ENCODE data around the gene LGALS7B.
"Not testable (repeated sequence)": the region's sequence is repeated elsewhere in the genome, so short reads cannot be mapped to it uniquely, and the experiment has no call there.

The LGALS7B gene

DNA sequence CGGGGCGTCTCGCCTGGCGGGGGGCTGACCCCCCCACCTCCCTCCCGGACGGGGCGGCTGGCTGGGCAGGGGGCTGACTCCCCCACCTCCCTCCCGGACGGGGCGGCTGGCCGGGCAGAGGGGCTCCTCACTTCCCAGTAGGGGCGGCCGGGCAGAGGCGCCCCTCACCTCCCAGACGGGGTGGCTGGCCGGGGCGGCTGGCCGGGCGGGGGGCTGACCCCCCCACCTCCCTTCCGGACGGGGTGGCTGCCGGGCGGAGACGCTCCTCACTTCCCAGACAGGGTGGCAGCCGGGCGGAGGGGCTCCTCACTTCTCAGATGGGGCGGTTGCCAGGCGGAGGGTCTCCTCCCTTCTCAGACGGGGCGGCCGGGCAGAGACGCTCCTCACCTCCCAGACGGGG lies 8.8 kb downstream of the LGALS7B start:
- not testable (repeated sequence) for DNase-seq

DNA sequence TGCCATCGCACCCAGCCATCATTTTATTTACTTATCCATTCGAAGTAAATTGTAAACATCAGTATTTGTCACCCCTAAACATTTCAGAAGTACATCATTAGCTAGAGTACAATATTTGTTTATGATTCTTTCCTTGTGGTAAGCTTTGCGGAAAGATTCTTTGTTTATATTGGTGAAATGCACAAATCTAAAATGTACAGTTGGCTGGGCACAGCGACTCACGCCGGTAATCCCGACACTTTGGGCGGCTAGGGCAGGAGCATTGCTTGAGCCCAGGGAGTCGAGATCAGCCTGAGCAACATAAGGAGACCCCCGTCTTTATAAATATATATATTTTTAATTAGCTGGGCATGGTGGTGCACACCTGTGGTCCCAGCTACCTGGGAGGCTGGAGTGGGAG lies 10.1 kb downstream of the LGALS7B start:
- DNase-seq = no peak

DNA sequence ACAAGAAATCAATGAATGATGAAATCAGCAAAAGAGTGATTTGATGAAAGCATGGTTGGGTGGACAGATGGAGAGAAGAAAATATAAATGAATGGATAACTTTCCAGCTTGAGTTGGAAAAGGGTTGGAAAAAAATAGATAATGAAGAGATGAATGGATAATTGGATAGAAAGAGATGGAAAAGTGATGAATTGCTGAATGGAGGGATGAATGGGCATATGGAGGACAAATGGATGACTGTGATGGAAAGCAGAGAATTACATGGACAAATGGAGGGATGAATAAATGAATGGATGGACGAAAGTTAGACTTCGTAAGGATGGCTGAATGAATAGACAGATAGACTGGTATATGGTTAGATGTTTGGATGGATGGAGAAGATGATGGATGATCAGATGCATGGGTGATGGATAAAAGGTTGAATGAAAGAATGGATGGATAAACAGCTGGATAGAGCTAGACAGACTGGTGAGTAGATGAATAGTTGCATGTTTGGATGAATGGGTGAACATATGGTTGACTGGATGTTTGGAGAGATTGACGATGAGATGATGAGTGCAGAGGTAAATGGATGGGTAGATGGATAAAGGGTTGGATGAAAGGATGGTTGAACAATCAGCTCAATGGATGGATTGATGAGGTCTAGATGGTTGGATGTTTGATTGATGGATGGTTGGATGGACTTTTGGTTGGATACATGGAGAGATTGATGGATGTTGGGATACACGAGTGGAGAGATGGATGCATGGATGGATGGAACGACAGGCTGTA lies 11.8 kb downstream of the LGALS7B start:
- no peak for DNase-seq

DNA sequence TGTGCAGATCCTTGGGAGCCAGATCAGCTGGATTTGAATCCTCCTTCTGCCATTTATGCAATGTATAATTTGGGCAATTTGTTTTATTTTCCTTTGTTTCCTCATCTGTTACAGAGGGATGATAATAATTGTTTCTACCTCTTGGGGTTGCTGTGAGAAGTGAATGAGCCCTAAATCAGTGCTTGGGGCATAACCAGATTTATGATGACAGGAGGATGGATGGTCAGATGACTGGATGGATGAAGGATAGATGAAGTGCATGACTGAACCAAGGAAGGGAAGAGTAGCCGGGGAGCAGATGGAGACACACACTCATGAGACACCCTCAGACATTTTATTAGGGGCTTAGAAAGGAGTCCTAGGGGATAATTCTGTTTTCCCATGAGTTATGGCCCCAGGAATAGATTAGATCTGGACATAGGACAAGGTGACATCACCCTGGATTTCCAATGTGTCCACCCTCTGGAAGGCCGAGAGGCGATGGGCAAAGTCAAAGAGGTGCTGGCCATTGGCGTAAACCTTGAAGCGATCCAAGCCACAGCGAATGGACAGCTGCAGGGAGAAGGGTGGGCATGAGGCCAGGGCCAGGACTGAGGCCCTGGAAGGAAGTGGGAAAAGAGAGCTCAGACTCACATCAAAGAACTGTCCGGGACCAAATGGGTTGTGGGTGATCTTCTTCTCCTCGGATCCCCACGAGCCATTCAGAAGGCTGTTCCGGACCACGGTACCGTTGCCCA lies 12.5 kb downstream of the LGALS7B start:
- no peak for DNase-seq

DNA sequence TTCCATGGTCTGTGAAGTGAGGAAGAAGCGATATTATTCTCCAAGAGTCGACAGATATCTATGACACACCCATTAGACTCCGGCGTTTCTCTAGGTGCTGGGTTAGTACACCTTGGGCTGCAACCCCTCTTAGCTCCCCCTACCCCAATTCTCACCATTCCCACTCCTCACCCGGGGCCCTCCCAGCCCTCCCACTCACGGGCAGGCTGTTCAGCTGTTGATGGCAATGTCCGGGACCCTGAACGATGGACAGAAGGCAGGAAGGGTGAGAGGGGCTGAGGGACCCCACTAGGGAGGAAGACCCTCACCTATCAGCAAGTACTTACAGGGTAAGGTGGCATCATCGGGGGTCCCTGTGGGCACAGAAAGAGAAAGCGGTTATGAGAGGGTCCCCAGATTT lies 14.5 kb downstream of the LGALS7B start:
- DNase-seq = no peak

DNA sequence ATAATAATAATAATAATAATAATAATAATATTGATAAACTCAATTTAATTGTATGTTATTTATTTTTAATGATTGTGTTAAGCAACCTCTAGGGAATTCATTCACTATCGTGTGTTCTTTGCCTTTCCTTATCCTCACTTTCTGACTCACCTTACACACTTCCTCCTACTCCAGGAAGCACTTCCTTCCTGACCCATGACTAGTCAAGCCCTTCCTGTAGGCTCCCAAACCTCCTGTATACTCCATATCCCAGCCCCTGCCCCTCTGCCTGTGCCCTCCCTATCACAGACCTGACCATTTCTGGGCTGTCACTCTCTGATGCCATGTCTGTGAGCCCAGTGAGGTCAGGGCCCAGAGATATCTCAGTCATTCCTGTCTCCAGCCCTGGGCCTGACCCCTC lies 16.2 kb downstream of the LGALS7B start:
- DNase-seq = no peak

DNA sequence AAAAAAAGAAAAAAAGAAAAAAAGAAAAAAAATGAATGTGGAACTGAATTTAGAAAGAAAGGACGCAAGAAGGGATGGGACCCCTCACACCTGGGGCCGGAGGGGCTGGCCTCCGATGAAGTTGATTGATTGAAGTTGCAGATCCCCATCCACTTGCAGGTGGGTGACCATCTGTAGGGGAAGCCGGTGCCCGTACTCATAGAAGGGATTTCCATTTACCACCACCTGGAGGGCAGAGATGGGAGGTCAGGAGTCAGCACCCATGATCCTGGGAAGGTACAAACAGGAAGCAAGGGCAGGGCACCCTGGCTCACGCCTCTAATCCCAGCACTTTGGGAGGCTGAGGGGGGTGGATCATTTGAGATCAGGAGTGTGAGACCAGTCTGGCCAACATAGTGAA lies 17.4 kb downstream of the LGALS7B start:
- no peak for DNase-seq

DNA sequence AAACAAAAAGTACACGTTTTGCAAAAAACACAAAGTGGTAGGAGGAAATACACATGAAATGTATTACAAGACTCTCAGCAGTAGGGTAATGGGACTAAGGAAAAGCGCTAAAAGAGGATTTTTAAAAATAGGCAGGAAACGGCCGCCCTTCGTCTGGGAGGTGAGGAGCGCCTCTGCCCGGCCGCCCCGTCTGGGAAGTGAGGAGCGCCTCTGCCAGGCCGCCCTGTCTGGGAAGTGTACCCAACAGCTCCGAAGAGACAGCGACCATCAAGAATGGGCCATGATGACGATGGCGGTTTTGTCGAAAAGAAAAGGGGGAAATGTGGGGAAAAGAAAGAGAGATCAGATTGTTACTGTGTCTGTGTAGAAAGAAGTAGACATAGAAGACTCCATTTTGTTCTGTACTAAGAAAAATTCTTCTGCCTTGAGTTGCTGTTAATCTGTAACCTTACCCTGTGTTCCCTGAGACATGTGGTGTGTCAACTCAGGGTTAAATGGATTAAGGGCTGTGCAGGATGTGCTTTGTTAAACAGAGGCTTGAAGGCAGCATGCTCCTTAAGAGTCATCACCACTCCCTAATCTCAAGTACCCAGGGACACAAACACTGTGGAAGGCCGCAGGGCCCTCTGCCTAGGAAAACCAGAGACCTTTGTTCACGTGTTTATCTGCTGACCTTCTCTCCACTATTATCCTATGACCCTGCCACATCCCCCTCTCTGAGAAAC lies 18.5 kb downstream of the LGALS7B start:
- DNase-seq = not testable (repeated sequence)

DNA sequence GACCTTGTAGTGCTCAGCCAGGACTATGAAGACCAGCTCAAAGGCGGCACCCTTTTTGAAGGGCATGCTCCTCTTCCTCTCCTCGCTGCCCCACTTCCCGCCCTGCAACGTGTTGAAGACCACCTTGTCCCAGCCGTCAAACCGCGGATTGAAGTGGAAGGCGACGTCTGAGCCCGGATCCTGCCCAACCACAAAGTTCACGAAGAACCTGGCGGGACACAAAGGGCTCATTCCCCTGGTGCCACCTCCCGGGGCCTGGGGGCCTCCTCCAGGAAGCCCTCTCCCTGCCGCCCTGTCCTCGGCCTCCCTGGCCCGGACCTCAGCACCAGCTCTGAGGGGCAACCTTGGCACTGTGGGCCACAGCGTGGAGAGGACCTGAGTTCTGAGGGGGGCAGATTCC lies 19.7 kb downstream of the LGALS7B start:
- DNase-seq = no peak

DNA sequence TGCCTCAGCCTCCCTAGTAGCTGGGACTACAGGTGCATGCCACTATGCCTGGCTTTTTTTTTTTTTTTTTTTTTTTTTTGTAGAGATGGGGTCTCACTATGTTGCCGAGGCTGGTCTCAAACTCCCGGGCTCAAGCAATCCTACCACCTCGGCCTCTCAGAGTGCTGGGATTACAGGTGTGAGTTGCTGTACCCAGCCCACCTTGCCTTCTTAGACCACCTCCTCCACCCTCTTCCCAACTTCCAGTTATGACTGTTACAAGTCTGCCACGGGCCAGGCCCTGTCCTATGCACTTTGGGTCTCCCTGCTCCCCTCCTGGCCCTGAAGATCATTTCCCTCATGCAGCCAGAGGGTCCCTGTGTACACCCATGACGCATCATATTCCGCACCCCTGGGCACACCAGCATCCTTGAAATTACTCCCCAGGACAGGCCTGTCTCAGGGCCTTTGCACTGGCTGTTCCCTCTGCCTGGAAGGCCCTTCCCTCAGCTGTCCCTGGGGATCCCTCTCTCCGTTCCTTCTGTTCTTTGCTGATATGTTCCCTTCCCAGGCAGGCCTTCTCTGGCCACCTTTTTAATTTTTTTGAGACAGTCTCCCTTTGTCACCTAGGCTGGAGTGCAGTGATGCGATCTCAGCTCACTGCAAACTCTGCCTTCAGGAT lies 20.7 kb downstream of the LGALS7B start:
- no peak for DNase-seq

DNA sequence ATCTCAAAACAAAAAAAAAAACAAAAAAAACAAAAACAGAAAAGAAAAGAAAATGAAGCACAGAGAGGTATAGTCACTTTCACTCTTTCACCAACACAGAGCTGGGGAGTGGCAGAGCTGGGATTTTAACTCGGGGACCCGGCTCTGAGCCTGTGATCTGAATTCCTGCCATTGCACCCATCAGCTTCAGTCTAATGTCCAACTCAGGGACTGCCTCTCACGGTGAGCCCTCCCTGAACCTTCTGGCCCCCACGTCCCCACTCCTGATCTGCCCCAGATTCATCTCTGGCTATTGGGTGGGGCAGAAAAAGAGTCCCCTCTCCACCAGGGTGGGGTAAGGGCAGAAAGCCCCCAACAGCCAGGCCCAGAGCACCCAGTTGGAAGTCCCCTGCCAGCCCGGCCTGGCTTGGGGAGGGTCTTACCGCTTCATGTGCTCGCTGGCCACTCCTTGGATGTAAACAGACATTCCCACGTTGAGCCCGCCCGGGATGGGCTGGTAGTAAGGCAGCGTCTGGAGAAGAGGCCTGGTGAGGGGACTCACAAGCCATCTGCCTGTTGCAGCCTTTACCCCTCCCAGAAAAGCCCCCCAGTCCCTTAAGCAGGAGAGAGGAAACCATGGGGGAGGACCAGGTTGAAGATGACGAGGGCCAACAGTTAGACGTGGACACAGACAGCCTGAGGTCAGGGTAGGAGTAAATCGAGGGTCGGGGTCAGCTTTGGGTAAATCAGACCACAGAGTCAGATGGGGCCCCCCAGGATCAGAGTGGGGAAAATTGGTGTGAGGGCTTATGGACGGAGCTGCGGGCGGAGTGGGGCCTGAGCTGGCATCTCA lies 23.2 kb downstream of the LGALS7B start:
- DNase-seq = no peak

DNA sequence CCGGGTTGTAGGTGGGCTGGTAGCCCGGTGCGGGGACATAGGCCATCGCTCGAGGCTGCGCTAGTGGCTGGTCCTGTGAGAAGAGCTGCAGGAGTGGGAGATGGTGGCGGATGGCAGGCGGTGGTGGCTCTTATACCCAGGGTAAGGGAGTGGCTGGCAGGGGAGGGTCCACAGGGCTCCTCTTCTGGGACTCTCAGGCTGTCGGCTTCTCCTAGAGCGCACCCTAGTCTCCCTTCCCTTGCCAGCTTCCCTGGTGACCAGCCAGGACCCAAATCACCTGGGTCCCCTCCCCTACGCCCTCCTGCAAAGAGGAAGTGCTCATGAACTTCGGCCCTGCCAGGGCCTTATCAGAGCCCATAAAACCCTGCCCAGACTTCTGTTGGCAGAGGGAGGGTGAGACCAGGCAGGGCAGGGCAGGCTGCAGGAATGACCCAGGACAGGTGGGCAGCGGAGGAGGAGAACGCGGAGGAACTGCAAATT lies 23.9 kb downstream of the LGALS7B start, which contains the start of gene LGALS4:
LGALS4 (minus strand) TSS at position 105 of the 480 bp plus-strand sequence; CDS start at position 46, 59 bp downstream.
- no peak for DNase-seq

DNA sequence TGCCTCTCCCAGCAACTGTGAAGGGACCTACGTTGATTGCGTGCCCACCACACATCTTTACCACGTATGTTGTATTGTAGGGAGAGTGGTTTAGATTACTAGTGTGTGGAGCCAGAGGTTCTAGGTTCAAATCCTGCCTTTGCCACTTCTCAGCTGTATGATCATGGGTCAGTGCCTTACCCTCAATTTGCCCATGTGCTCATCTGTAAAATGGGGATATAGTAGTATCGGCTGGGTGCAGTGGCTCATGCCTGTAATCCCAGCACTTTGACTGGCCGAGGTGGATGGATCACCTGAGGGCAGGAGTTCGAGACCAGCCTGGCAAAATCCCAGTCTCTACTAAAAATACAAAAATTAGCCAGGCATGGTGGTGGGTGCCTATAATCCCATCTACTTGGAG lies 24.3 kb downstream of the LGALS7B start:
- no peak for DNase-seq

DNA sequence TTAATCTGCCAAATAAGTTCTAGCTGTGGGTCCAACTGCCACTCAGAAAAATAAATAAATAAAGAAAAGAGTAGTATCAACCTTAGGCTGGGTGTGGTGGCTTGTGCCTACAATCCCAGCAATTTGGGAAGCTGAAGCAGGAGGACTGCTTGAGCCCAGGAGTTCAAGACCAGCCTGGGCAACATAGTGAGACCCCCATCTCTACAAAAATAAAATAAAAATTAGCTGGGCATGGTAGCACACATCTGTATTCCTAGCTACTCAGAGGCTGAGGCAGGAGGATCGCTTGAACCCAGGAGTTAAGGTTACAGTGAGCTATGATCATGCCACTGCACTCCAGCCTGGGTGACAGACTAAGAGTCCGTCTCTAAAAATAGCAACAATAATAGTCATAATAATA lies 24.9 kb downstream of the LGALS7B start:
- DNase-seq = not testable (repeated sequence)

DNA sequence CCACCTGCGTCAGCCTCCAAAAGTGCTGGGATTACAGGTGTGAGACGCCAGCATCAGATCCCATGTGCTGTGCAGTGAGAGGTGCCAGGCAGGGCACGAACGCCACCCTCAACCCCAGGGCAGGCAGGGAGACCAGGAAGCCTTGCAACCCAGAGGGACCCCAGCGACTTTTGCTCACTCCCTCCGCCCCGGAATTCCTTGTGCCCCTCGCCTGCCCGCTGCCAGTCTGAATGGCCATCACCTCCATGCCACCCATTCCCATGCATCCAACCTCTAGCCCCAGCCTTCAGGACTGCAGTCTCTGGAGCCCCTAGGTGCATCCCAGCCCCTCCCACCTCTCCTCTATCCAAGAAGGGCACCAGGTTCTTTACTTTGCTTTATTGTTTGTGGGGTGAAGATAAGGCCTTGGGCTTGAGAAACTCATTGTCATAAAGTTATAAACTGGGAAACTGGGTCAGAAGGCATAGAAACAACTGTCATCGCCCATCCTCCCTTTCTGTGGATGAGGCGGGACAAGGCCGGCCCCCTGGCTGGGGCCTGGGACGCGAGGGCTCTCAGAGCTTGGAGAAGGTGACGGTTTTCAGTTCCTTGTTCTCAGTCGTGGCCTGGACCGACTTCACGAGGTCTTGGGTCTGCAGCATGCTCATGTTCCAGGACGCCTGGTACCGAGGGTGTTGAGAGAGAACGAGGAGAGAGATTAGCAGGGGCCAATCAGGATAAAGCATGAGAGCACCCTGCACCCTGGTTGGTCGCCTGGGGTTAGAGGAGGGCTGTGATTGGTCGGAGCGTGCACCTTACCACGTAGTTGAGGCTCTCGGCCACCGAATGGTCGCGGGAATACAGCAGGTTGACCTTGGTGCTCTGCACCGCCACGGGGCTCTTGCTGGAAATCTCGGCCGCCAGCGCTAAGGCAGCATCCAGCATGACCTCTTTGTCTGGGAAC lies 26.3 kb downstream of the LGALS7B start:
- DNase-seq = no peak

DNA sequence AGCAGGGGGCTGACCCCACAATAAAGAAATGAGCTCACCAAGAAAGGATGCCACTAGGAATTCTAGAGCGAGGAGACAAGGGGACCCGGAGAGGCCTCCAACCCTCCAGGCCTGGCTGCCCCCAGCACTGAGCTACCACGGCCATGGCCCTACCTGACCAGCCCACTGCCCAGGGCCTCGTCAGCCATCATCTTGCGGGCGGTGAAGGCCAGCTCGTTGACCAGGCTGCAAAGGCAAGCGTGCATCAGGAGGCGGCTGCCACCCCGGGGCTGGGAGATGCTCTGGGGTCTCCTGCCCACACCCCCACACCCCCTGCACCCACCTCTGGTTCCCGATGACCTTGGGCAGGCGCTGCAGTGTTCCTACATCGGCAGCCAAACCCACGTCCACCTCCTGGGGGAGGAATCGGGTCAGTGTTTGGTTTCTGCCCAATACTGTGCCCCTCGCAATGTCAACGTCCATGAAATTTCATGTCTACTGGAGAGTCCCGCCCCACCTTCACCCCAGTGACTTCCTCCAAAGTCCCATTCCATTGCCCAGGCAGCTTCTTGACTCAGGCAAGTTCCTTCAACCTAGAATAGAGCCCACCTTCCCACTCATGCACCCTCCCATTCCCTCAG lies 27.2 kb downstream of the LGALS7B start:
- no peak for DNase-seq

DNA sequence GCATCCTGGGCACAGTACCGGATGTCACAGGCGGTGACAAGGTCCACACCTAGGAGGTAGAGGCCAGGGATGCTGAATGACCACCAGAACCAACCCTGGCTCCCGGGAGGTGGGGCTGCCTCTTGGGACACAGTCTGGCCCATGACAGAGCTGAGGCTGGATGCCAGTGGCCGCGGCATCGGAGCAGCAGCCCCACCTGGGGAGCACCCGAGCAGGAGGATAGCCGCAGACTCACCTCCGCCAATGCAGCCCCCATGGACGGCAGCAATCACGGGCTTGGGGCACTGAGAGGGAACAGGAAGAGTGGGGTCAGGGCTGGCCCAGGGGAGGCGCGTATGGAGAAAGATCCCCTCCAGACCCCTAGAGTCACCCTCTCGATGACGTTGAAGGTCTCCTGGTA lies 28.1 kb downstream of the LGALS7B start:
- DNase-seq = no peak

DNA sequence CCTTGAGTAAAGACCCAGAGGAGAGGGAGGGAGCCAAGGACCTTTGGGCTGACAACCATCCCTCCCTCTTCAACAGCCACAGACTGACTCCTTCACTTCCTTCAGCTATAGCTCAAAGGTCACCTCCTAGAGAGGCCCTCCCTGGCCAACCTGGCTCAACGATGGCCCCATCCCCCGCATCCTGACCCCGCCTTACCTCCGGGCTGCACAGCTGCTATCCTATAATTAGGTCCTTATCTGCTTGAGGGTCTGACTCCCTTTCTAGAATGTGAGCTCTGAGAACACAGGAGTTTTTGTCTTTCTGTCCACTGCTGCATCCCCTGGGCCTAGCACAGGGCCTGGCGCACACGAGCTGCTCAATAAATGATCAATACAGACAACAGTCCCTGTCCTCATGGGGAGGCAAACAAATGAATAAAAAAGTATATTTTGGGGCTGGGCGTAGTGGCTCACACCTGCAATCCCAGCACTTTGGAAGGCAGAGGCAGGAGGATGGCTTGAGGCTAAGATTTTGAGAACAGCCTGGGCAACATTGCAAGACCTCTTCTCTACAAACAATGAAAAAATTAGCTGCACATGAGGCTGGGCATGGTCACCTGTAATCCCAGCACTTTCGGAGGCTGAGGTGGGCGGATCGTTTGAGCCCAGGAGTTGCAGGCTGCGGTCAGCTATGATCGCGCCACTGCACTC lies 30.4 kb downstream of the LGALS7B start:
- no peak for DNase-seq

DNA sequence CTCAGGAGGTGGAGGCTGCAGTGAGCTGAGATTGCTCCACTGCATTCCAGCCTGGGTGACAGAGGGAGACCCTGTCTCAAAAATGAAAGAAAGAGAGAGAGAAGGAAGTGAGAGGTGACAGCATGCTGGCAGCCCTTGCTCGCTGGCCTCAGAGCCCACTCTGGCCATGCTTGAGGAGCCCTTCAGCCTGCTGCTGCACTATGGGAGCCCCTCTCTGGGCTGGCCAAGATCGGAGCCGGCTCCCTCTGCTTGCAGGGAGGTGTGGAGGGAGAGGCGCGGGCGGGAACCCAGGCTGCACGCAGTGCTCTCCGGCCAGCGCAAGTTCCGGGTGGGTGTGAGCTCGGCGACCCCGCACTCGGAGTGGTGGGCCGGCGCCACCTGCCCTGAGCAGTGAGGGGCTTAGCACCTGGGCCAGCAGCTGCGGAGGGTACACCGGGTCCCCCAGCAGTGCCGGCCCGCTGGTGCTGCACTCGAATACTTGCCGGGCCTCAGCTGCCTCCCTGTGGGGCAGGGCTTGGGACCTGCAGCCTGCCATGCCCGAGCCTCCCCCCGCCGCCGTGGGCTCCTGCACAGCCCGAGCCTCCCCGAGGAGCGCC lies 32.3 kb downstream of the LGALS7B start:
- DNase-seq = not testable (repeated sequence)
